ENCODE measurements around the gene CCDC188.

- no peak for TF ChIP-seq POLR2AphosphoS5 (IDR thresholded peaks at IDR 0.05; ENCODE audit: low read depth)
- TF ChIP-seq, protein P1, sequence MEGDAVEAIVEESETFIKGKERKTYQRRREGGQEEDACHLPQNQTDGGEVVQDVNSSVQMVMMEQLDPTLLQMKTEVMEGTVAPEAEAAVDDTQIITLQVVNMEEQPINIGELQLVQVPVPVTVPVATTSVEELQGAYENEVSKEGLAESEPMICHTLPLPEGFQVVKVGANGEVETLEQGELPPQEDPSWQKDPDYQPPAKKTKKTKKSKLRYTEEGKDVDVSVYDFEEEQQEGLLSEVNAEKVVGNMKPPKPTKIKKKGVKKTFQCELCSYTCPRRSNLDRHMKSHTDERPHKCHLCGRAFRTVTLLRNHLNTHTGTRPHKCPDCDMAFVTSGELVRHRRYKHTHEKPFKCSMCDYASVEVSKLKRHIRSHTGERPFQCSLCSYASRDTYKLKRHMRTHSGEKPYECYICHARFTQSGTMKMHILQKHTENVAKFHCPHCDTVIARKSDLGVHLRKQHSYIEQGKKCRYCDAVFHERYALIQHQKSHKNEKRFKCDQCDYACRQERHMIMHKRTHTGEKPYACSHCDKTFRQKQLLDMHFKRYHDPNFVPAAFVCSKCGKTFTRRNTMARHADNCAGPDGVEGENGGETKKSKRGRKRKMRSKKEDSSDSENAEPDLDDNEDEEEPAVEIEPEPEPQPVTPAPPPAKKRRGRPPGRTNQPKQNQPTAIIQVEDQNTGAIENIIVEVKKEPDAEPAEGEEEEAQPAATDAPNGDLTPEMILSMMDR (IDR thresholded peaks at IDR 0.05; ENCODE audit: insufficient read depth, low read length), result no peak
- no peak for TF ChIP-seq REST (IDR thresholded peaks at IDR 0.05; ENCODE audit: insufficient replicate concordance, low read depth)
Measured at GRCh38 chr22:20198557-20199319, 47.9 kb upstream of the CCDC188 start.
